ENCODE measurements around the gene PEX13. TPM values are rescaled to one million over a fixed set of nuclear protein-coding genes. Genes with fewer than 3 reads are reported as not detected.
A peak's percentile ranks its signal among the peaks of the same experiment; 100 is the strongest.

PEX13 gene
- total and polyA plus RNA-seq, 10 of the 15 experiments (the other 5 are each of a cell fraction or from before 2014, with no cell fraction given), result 2.6 to 27.6 (median 17.8) TPM

DNA sequence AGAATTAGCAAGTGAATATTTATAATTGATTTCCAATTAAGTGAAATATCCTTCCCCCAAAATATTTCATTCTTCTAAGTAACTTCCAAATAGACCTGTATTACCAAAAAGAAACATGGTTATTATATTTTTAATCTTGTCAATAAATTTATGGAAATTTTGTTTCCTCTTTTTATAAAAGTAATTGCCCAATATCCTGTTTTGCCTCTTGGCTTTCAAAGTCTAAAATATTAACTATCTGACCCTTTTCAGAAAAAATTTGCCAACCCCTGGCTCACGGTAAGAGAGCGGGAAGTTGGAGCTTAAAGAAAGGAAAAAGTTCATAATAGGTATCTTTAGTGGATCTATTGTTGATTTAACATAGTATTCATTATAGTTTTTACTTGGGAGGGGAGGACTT is 27.7 kb downstream of the PEX13 start (continued):
- TF ChIP-seq SMAD1 (IDR thresholded peaks at IDR 0.05; ENCODE audit: low read depth, partially characterized antibody) (no peak), REST (IDR thresholded peaks at IDR 0.05; ENCODE audit: low read depth, low read length) (no peak), NR2F1 (conservative IDR thresholded peaks at IDR 0.05) (no peak)

GRCh38 chr2:61045999-61046398 is 28.5 kb downstream of the PEX13 start:
- WGBS (ENCODE audit: insufficient coverage, insufficient replicate concordance, low lambda C conversion rate, missing lambda C conversion rate), result 88% methylated on average over 4 of the region's 4 CpGs
- in situ Hi-C loops (cut with MboI) (no loop called here), intact Hi-C loops (cut with micrococcal nuclease; ENCODE audit: unreplicated experiment) (no loop called here)
- ATAC-seq (no peak), DNase-seq (ENCODE audit: low read depth, low spot score) (no peak), FAIRE-seq (peak; percentile 7)
- Histone ChIP-seq H3K9me3 (replicated peaks; ENCODE audit: control insufficient read depth, insufficient read depth, low read length) (peaks cover 6% of the 10 kb centered on the region; the same call in 2 of the 3 replicates), H2AFZ (ENCODE audit: control insufficient read depth, low read depth, low read length) (no peak overlapping the region), H3K9ac (ENCODE audit: control insufficient read depth, insufficient read depth, low read length) (no peak overlapping the region), H3K4me2 (ENCODE audit: control insufficient read depth, insufficient read depth) (no peak overlapping the region), H3K27ac (ENCODE audit: control insufficient read depth, insufficient read depth) (no peak overlapping the region), H3K36me3 (ENCODE audit: control insufficient read depth in 2 of 2, insufficient read depth in 2 of 2, low read length in 1 of 2) (peaks cover 0 to 4% of the 10 kb centered on the region in 2 experiments; a peak in 1 of 4 replicates), H3K4me3 (no peak overlapping the region), H3K27me3 (replicated peaks in 1 of 2; ENCODE audit: control insufficient read depth in 2 of 2, insufficient read depth in 2 of 2, low read length in 1 of 2) (no peaks in the 10 kb centered on the region), H3K79me2 (ENCODE audit: control insufficient read depth, insufficient read depth, low read length) (no peaks in the 10 kb centered on the region), H3K4me1 (ENCODE audit: control insufficient read depth, insufficient read depth, low read length) (no peaks in the 10 kb centered on the region; the same call in 1 of the 2 replicates), H4K20me1 (ENCODE audit: control insufficient read depth, insufficient read depth) (no peaks in the 10 kb centered on the region)
- ChIA-PET CTCF (no interaction called here), RAD21 (ENCODE audit: unreplicated experiment) (no interaction called here), SMC1A (ENCODE audit: uncharacterized antibody, unreplicated experiment) (no interaction called here), POLR2A (no interaction called here)
- BruUV-seq (replicated peaks), result no TSS peak
- no peak for TF ChIP-seq PBX3 (IDR thresholded peaks at IDR 0.05; ENCODE audit: insufficient replicate concordance, low read depth, low read length)
- no peak for TF ChIP-seq NFYB (IDR thresholded peaks at IDR 0.05; ENCODE audit: insufficient read depth, low read depth, low read length)
- TF ChIP-seq EGR1 (IDR thresholded peaks at IDR 0.05; ENCODE audit: borderline replicate concordance in 1 of 2, low read depth in 2 of 2, low read length in 2 of 2), result no peak
- TF ChIP-seq KLF5 (IDR thresholded peaks at IDR 0.05; ENCODE audit: partially characterized antibody), result no peak
- no peak for TF ChIP-seq USF1 (IDR thresholded peaks at IDR 0.05; ENCODE audit: borderline replicate concordance, extremely low read length, insufficient read depth, low read depth, low read length)
- no peak for TF ChIP-seq MTA3 (IDR thresholded peaks at IDR 0.05; ENCODE audit: borderline replicate concordance, low read length)
- TF ChIP-seq, protein P1, sequence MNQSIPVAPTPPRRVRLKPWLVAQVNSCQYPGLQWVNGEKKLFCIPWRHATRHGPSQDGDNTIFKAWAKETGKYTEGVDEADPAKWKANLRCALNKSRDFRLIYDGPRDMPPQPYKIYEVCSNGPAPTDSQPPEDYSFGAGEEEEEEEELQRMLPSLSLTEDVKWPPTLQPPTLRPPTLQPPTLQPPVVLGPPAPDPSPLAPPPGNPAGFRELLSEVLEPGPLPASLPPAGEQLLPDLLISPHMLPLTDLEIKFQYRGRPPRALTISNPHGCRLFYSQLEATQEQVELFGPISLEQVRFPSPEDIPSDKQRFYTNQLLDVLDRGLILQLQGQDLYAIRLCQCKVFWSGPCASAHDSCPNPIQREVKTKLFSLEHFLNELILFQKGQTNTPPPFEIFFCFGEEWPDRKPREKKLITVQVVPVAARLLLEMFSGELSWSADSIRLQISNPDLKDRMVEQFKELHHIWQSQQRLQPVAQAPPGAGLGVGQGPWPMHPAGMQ (IDR thresholded peaks at IDR 0.05; ENCODE audit: borderline replicate concordance), result no peak
- no peak for TF ChIP-seq TBL1XR1 (IDR thresholded peaks at IDR 0.05; ENCODE audit: low read depth, low read length)
- no peak for TF ChIP-seq ATF7 (IDR thresholded peaks at IDR 0.05; ENCODE audit: low read depth)
- TF ChIP-seq WRNIP1 (IDR thresholded peaks at IDR 0.05; ENCODE audit: borderline replicate concordance, low read depth, low read length), result no peak
- TF ChIP-seq SUZ12 (IDR thresholded peaks at IDR 0.05; ENCODE audit: unreplicated experiment), result no peak
- no peak for TF ChIP-seq ATF2 (IDR thresholded peaks at IDR 0.05; ENCODE audit: low read length)

Data from GM12878 (cell line).